Upper lobe of right lung (tissue), 1 donor: ENCODE measurements around the gene PSG7. TPM values are rescaled to one million over a fixed set of nuclear protein-coding genes. Genes with fewer than 3 reads are reported as not detected.
"Not testable (repeated sequence)": the region's sequence is repeated elsewhere in the genome, so short reads cannot be mapped to it uniquely, and the experiment has no call there.

Source experiments
- ATAC-seq: fragments of 200-7000 bp; cut with Tn5 transposase; one replicate; pipeline ENCODE4 v1.9.1; 2020; ENCODE audit warnings: mild to moderate bottlenecking, moderate library complexity
- DNase-seq: peaks from one replicate; pipeline ENCODE4 v3.0.0-alpha.2; 2020
- H3K27ac ChIP-seq: fragments of 200-600 bp; one replicate; pipeline ENCODE4 v1.8.0; 2022
- H3K27me3 ChIP-seq: fragments of 200-600 bp; one replicate; pipeline ENCODE4 v1.8.0; 2022; ENCODE audit warnings: mild to moderate bottlenecking
- H3K36me3 ChIP-seq: fragments of 200-600 bp; one replicate; pipeline ENCODE4 v1.8.0; 2022
- H3K4me1 ChIP-seq: fragments of 200-600 bp; one replicate; pipeline ENCODE4 v1.8.0; 2022
- H3K4me3 ChIP-seq: fragments of 200-600 bp; one replicate; pipeline ENCODE4 v1.8.0; 2022; ENCODE audit warnings: mild to moderate bottlenecking
- H3K9me3 ChIP-seq: fragments of 200-600 bp; one replicate; pipeline ENCODE4 v1.8.0; 2022
- intact Hi-C: fragments of 100-400 bp; cut with DNase I; formaldehyde crosslinking; loops from one replicate; pipeline ENCODE4 v1.11.0; 2022
- total RNA-seq: library from RNA; stranded (reverse); fragmentation: NEBNext Ultra II Directional; extraction: Animal tissue kit (Norgen Biotek cat#: 25700); gene quantifications from one replicate; pipeline ENCODE4 v1.2.1, GENCODE V29; 2021
- TF ChIP-seq, protein P1 (sequence below): fragments of 200-600 bp; IDR thresholded peaks from one replicate; pipeline ENCODE4 v1.8.0; 2022; ENCODE audit warnings: antibody characterized with exemption
- donor health status: DM: no; HTN: yes; CAD: no; lungs with severe emphysema.

PSG7 gene
- total RNA-seq, 1 donor from 2014 or later, result not detected

GRCh38 chr19:42926781-42927180, 10.2 kb downstream of the PSG7 start:
- no peak overlapping the region for H3K4me3 ChIP-seq
- TF ChIP-seq, protein P1, sequence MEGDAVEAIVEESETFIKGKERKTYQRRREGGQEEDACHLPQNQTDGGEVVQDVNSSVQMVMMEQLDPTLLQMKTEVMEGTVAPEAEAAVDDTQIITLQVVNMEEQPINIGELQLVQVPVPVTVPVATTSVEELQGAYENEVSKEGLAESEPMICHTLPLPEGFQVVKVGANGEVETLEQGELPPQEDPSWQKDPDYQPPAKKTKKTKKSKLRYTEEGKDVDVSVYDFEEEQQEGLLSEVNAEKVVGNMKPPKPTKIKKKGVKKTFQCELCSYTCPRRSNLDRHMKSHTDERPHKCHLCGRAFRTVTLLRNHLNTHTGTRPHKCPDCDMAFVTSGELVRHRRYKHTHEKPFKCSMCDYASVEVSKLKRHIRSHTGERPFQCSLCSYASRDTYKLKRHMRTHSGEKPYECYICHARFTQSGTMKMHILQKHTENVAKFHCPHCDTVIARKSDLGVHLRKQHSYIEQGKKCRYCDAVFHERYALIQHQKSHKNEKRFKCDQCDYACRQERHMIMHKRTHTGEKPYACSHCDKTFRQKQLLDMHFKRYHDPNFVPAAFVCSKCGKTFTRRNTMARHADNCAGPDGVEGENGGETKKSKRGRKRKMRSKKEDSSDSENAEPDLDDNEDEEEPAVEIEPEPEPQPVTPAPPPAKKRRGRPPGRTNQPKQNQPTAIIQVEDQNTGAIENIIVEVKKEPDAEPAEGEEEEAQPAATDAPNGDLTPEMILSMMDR, result no peak
- DNase-seq, result no peak
- H3K4me1 ChIP-seq, result no peaks in the 10 kb centered on the region
- no peaks in the 10 kb centered on the region for H3K36me3 ChIP-seq
- ATAC-seq, result no peak
- no peak overlapping the region for H3K27ac ChIP-seq
- H3K9me3 ChIP-seq, result no peaks in the 10 kb centered on the region
- intact Hi-C loops, result no loop called here
- H3K27me3 ChIP-seq, result no peaks in the 10 kb centered on the region

GRCh38 chr19:42923106-42923505, 13.9 kb downstream of the PSG7 start:
- H3K9me3 ChIP-seq, H3K27me3 ChIP-seq, intact Hi-C loops, H3K4me1 ChIP-seq, DNase-seq, H3K36me3 ChIP-seq, H3K4me3 ChIP-seq, H3K27ac ChIP-seq, ATAC-seq: not testable (repeated sequence)
- TF ChIP-seq, protein P1, result peak; percentile 60

DNA sequence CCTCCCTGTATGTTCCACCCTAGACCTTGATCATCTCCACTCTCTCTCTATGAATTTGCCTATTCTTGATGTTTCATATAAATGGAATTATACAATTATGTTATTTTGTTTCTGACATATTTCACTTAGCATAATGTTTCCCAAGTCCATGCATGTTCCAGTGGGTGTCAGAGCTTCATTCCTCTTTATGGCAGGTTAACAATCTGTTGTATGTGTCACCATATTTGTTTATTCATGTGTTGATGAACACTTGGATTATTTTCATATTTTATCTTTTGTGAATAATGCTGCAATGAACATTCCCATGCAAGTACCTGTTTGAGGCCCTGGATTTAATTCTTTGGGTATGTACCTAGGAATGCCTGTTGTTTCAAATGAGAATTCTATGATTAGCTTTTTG, 16.0 kb downstream of the PSG7 start:
- H3K4me1 ChIP-seq, DNase-seq, H3K27me3 ChIP-seq, intact Hi-C loops, H3K4me3 ChIP-seq, H3K36me3 ChIP-seq, H3K27ac ChIP-seq, ATAC-seq, H3K9me3 ChIP-seq: not testable (repeated sequence)

DNA sequence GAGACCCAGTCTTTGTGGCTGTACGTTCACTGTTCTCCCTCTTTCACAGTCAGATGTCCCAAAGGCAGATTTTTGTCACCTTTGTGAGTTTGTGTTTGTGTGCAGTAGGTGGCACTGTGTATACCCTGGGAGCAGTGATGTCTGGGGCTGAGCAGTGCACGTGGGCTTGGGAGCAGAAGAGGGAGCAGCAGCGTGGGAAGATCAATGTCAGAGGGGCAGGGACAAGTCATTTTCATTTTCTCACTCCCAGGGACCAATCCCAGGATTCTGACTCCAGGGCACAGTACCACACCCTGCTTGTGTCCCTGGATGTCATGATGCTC, 17.3 kb downstream of the PSG7 start:
- Histone ChIP-seq H3K4me3 (no peak overlapping the region), H3K27me3 (no peaks in the 10 kb centered on the region), H3K27ac (no peak overlapping the region), H3K4me1 (no peaks in the 10 kb centered on the region), H3K9me3 (no peaks in the 10 kb centered on the region), H3K36me3 (no peaks in the 10 kb centered on the region)
- no peak for ATAC-seq
- TF ChIP-seq, protein P1, result no peak
- intact Hi-C loops, result no loop called here
- no peak for DNase-seq

GRCh38 chr19:42919070-42919756, 17.8 kb downstream of the PSG7 start:
- H3K4me3 ChIP-seq, DNase-seq, intact Hi-C loops, H3K27me3 ChIP-seq, ATAC-seq, H3K4me1 ChIP-seq, H3K36me3 ChIP-seq, H3K27ac ChIP-seq, H3K9me3 ChIP-seq: not testable (repeated sequence)
- TF ChIP-seq, protein P1, result peak; percentile 16

GRCh38 chr19:42918377-42919069, 18.5 kb downstream of the PSG7 start:
- H3K36me3 ChIP-seq, result not testable (repeated sequence)

DNA sequence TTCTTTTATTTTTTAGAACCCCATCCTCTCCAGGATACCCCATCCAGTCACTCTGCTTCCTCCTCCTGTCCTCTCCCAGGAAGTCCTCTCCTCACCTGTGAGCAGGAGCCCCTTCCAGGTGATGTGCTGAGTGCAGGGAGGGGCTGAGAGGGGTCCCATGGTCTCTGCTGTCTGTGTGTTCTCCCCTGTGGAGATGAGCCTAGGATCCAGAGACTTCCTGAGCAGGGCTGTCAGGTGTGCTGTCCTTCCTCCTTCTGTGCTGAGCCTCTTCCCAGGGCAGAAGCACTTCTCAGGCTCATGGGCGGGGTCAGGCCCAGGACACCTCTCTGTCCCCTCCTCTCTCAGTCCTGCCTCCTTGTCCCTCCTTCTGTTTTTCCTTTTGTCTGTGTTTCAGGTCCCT, 19.4 kb downstream of the PSG7 start, which contains the start of gene PSG6:
TSS of gene PSG6 (minus strand) at position 261 of the 400 bp plus-strand sequence. CDS start at position 159, 102 bp downstream.
- DNase-seq, H3K27me3 ChIP-seq, H3K9me3 ChIP-seq, intact Hi-C loops, H3K4me3 ChIP-seq, H3K27ac ChIP-seq, H3K4me1 ChIP-seq, ATAC-seq, H3K36me3 ChIP-seq: not testable (repeated sequence)

More at GRCh38 chr19:42918377-42919069, 18.5 kb downstream of the PSG7 start:
- H3K27ac ChIP-seq, intact Hi-C loops, H3K9me3 ChIP-seq, H3K4me1 ChIP-seq, H3K4me3 ChIP-seq, H3K27me3 ChIP-seq, ATAC-seq, DNase-seq: not testable (repeated sequence)

DNA sequence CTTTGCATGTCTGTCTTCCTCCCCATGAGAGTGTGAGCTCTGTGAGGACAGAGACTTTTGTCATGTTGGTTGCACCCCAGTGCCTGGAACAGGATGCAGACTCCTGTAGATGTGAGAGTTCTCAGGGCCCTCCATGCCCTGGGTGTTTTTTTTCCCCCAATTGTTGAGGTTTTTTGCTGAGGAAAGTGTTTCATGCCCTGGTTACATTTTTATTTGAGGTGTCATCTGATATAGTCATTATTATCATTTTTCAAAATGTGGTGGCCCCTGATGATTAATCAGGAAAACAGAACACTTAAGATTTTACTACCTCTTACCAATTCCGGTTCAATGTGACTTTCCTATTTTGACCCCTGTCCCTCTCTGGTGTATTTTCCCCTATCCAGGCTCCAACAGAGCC, 20.1 kb downstream of the PSG7 start:
- ATAC-seq, H3K27me3 ChIP-seq, H3K36me3 ChIP-seq, H3K9me3 ChIP-seq, intact Hi-C loops, H3K4me1 ChIP-seq, H3K27ac ChIP-seq, DNase-seq, H3K4me3 ChIP-seq: not testable (repeated sequence)

GRCh38 chr19:42913516-42913915, 23.5 kb downstream of the PSG7 start:
- H3K9me3 ChIP-seq, intact Hi-C loops, ATAC-seq, DNase-seq, H3K27ac ChIP-seq, H3K4me1 ChIP-seq, H3K4me3 ChIP-seq, H3K27me3 ChIP-seq, H3K36me3 ChIP-seq: not testable (repeated sequence)

DNA sequence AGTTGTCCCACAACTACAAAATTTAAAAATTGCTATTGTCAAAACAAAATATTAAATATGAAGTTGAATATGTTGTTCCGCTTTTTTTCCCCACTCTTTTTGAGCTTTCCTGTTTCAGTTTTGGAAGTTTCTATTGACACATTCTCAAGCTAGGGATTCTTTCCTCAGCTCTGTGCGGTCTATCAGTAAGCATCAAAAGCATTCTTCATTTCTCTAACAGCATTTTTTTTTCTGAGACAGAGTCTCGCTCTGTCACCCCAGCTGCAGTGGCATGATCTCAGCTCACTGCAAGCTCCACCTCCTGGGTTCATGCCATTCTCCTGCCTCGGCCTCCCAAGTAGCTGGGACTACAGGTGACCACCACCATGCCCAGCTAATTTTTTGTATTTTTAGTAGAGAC, 24.1 kb downstream of the PSG7 start:
- H3K27me3 ChIP-seq, ATAC-seq, H3K4me1 ChIP-seq, H3K27ac ChIP-seq, H3K4me3 ChIP-seq, H3K9me3 ChIP-seq, H3K36me3 ChIP-seq, intact Hi-C loops, DNase-seq: not testable (repeated sequence)
